BLaER1 (cell line): Measurements from ENCODE around the gene HOXB1.

ENCODE experiments used
- H3K27ac ChIP-seq: shearing (Covaris generic); formaldehyde crosslinking; 2 replicates; pipeline ENCODE4 v1.8.1; 2022
- H3K27me3 ChIP-seq: shearing (Covaris generic); formaldehyde crosslinking; 2 replicates; pipeline ENCODE4 v1.8.1; 2022
- H3K36me3 ChIP-seq: shearing (Covaris generic); formaldehyde crosslinking; 2 replicates; pipeline ENCODE4 v1.8.1; 2022
- H3K4me1 ChIP-seq: shearing (Covaris generic); formaldehyde crosslinking; 2 replicates; pipeline ENCODE4 v1.8.1; 2022
- H3K4me2 ChIP-seq: shearing (Covaris generic); formaldehyde crosslinking; 2 replicates; pipeline ENCODE4 v1.8.1; 2022
- H3K4me3 ChIP-seq: shearing (Covaris generic); formaldehyde crosslinking; 2 replicates; pipeline ENCODE4 v1.8.1; 2022
- H3K9ac ChIP-seq: shearing (Covaris generic); formaldehyde crosslinking; 2 replicates; pipeline ENCODE4 v1.8.1; 2022
- H3K9me3 ChIP-seq: shearing (Covaris generic); formaldehyde crosslinking; 2 replicates; pipeline ENCODE4 v1.8.1; 2022
- H4K20me1 ChIP-seq: shearing (Covaris generic); formaldehyde crosslinking; 2 replicates; pipeline ENCODE4 v1.8.1; 2022
- Cebpa-rat ChIP-seq: shearing (Covaris generic); IDR thresholded peaks from 2 replicates; pipeline ENCODE4 v1.8.1; 2022

The HOXB1 gene

GRCh38 chr17:48561884-48562810 lies 31.3 kb upstream of the HOXB1 start:
- Histone ChIP-seq H3K9ac (no peak overlapping the region), H3K27ac (no peak overlapping the region), H3K4me2 (no peak overlapping the region), H3K36me3 (no peaks in the 10 kb centered on the region), H3K27me3 (peaks cover 99% of the 10 kb centered on the region), H3K4me1 (no peaks in the 10 kb centered on the region), H4K20me1 (peaks cover 76% of the 10 kb centered on the region; the same call in 1 of the 2 replicates), H3K4me3 (no peak overlapping the region), H3K9me3 (no peaks in the 10 kb centered on the region)
- no peak for TF ChIP-seq Cebpa-rat

DNA sequence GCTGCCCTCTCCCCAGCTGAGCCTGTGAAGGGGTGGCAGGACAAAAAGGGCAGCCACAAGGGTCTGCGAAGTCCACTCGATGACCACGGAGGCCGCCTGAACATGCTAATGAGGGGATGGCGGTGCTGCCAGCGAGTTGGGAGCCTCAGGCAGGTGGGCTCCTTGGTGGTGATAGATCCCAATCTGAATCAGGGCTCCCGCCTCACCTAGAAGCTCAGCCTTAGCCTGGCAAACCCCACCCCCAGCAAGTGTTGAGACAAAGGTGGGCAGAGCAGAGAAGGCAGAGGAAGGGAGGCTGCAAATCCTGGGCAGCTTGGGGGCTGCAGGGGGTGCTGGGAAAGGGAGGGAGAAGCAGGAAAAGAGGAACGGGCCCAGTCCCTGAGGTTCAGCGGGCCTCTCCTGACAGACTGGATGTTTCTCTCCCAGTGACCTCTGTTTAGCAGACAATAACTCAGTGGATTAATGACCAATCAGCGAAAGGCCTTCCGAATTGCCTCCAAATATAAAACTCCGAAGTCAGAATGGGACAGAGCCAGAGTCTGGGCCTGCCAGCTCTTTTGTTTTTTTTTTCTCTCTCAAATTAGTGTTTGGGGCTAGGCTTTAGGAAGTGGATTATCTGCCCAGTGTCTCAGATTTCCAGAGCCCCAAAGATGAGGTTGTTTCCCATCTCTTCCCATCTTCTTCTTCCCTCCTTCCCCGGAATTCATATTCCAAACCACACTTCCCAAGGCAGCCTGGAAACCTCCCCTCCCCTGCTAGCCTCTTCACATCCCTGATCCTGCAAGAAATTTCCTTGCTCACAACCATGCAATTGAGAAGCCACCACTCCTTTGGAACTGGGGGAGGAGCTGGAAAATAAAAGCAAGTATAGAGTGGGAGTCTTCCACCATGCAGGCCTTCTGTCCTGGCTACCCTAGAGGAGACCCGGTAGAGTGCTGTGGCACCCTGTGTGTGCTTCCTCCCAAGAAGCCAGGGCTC lies 29.3 kb upstream of the HOXB1 start:
- Histone ChIP-seq H3K27ac (no peak overlapping the region), H3K36me3 (no peaks in the 10 kb centered on the region), H3K9ac (no peak overlapping the region), H3K27me3 (peaks cover 99% of the 10 kb centered on the region), H3K4me3 (no peak overlapping the region), H3K4me1 (no peaks in the 10 kb centered on the region), H4K20me1 (peaks cover 71% of the 10 kb centered on the region; the same call in 1 of the 2 replicates), H3K9me3 (no peaks in the 10 kb centered on the region), H3K4me2 (no peak overlapping the region)
- no peak for TF ChIP-seq Cebpa-rat

GRCh38 chr17:48559122-48559839 lies 28.5 kb upstream of the HOXB1 start:
- no peak overlapping the region for H3K4me3 ChIP-seq
- TF ChIP-seq Cebpa-rat = no peak
- H3K4me1 ChIP-seq = no peaks in the 10 kb centered on the region
- H4K20me1 ChIP-seq = peaks cover 70% of the 10 kb centered on the region
- no peak overlapping the region for H3K4me2 ChIP-seq
- no peak overlapping the region for H3K9ac ChIP-seq
- peaks cover 99% of the 10 kb centered on the region for H3K27me3 ChIP-seq
- H3K36me3 ChIP-seq = no peaks in the 10 kb centered on the region
- H3K9me3 ChIP-seq = no peaks in the 10 kb centered on the region
- no peak overlapping the region for H3K27ac ChIP-seq

- Histone ChIP-seq H3K9me3 (no peaks in the 10 kb centered on the region), H3K27ac (no peak overlapping the region), H3K4me3 (no peak overlapping the region), H3K4me1 (no peaks in the 10 kb centered on the region), H3K27me3 (peaks cover 99% of the 10 kb centered on the region), H3K36me3 (no peaks in the 10 kb centered on the region), H4K20me1 (peaks cover 75% of the 10 kb centered on the region), H3K4me2 (no peak overlapping the region), H3K9ac (no peak overlapping the region)
- no peak for TF ChIP-seq Cebpa-rat
Observed at GRCh38 chr17:48558831-48559121, 28.0 kb upstream of the HOXB1 start.

DNA sequence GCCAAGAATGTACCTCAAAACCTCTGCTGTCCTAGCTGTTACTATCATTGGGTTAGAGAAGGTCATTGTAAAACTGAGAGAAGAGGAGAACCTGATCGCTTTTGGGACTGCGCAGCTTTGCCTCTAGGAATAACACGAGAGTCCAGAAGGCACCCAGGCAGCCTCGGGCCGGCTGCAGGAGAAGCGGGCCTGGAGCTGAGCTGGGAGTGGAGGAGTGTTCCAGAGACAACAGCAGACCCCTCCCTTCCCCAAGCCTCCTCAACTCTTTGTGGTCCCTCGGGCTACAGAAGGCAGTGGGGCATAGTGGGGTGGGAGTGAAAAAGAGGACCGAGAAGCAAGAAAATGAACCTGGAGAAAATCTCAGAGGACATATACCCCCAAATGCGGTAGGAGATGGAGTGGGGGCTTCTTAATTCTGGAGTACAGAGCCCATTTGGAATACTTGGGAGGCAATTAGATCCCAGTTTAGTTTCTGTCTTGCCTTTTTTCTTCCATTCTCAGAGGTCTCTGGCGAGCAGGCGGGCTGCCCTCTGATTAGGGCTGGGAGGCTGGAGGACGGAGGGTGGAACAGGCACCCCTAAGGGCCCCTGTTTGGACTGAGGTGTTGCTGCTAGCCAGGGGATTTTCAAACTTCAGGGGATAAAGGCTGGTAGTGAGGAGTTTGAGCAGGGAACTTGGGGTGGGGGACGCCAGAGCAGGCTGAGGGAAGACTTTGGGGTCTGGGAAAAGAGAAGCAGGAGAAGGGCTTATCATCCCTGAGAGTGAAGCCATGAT lies 27.4 kb upstream of the HOXB1 start:
- H4K20me1 ChIP-seq = peaks cover 76% of the 10 kb centered on the region
- H3K27me3 ChIP-seq = peaks cover 99% of the 10 kb centered on the region
- no peak overlapping the region for H3K9ac ChIP-seq
- no peaks in the 10 kb centered on the region for H3K4me1 ChIP-seq
- no peak overlapping the region for H3K4me3 ChIP-seq
- no peak for TF ChIP-seq Cebpa-rat
- H3K36me3 ChIP-seq = no peaks in the 10 kb centered on the region
- no peaks in the 10 kb centered on the region for H3K9me3 ChIP-seq
- H3K4me2 ChIP-seq = no peak overlapping the region
- no peak overlapping the region for H3K27ac ChIP-seq

DNA sequence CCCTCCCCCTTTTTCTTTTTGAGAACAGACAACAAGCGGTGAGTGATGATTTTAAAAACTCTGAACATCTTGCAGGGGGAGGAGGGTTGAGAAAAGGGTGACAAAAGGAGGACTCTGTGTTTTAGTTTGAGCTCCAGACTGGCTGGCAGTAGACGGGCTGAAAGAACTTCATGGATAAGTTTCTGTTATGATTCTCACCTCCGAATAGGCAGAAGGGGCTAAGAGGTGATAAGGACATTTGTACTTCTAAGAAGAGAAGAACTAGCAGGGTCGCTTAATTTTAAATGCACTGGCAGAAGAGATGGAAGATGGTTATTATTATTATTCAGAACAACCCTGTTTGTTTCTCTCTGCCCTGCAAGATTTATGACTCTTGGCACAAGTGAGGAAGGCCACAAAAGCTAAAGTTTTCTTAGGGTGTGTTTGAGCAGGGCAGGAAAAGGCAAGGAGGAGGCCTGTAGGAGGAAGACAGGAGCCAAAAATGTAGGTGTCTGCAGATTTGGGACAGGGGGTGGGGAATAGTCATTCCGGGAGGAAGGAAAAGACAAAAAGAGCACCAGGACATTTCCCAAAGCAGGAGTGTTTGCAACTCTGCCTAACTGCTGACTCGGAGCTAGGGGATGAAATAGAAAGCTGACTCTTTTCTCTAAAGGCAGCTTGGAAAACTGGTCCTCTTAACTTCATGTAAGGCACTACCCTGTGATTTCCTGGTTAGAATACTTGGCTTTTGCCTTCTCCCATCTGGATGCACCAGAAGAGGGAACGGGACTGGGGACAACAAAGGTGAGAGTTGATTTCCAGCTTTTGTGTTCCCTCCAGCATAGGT lies 26.0 kb upstream of the HOXB1 start:
- no peaks in the 10 kb centered on the region for H3K4me1 ChIP-seq
- H3K9me3 ChIP-seq = no peaks in the 10 kb centered on the region
- peaks cover 80% of the 10 kb centered on the region for H4K20me1 ChIP-seq
- no peaks in the 10 kb centered on the region for H3K36me3 ChIP-seq
- H3K4me2 ChIP-seq = no peak overlapping the region
- no peak overlapping the region for H3K27ac ChIP-seq
- no peak for TF ChIP-seq Cebpa-rat
- H3K4me3 ChIP-seq = no peak overlapping the region
- H3K27me3 ChIP-seq = peaks cover 99% of the 10 kb centered on the region
- no peak overlapping the region for H3K9ac ChIP-seq

DNA sequence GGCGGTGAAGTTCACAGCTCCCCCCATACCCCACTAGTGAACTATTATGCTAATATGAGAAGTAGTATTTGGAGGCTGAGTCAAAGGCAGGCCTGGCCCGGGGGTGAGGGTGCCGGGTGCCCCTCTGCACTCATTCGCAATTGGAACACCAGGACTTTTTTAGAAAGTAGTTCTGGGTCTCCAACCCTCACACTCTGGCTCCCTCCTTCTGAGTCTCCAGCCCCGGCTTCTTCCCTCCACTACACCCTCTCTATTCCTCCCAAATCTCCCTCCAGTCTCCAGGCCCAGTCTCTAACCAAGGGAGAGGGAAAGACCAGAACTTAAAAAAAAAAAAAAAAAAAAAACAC lies 25.4 kb upstream of the HOXB1 start:
- peaks cover 97% of the 10 kb centered on the region for H3K27me3 ChIP-seq
- peaks cover 82% of the 10 kb centered on the region for H4K20me1 ChIP-seq
- H3K36me3 ChIP-seq = no peaks in the 10 kb centered on the region
- H3K27ac ChIP-seq = no peak overlapping the region
- no peak overlapping the region for H3K9ac ChIP-seq
- no peak overlapping the region for H3K4me2 ChIP-seq
- no peaks in the 10 kb centered on the region for H3K4me1 ChIP-seq
- TF ChIP-seq Cebpa-rat = no peak
- no peaks in the 10 kb centered on the region for H3K9me3 ChIP-seq
- no peak overlapping the region for H3K4me3 ChIP-seq
